Keratinocyte (primary cell): ENCODE data around the gene VPS50. TPM values are rescaled to one million over a fixed set of nuclear protein-coding genes. Genes with fewer than 3 reads are reported as not detected.
"Not testable (repeated sequence)": the region's sequence is repeated elsewhere in the genome, so short reads cannot be mapped to it uniquely, and the experiment has no call there.

ENCODE experiments used
- DNase-seq: peaks from one replicate; pipeline ENCODE4 v3.0.0-alpha.2; 2011; ENCODE audit warnings: low read depth, missing footprints, low spot score
- FAIRE-seq: peaks from 2 replicates; lab custom pipeline; 2011; peaks lifted over from hg19 to GRCh38; lab: Jason Lieb, UNC
- H2AFZ ChIP-seq: 2 replicates; pipeline ENCODE4 v1.6.0; 2012; ENCODE audit warnings: low read length, control low read depth, inconsistent platforms; ENCODE audit not compliant: control insufficient read depth
- H3K27ac ChIP-seq: 2 replicates; pipeline ENCODE4 v1.5.1; 2011; ENCODE audit warnings: low read length; ENCODE audit not compliant: control insufficient read depth, insufficient read depth
- H3K27me3 ChIP-seq: 3 replicates; pipeline ENCODE4 v1.6.0; 2011; ENCODE audit warnings: low read length; ENCODE audit not compliant: control insufficient read depth, insufficient read depth; ENCODE audit errors: extremely low read depth
- H3K36me3 ChIP-seq, 2 experiments: 2 replicates in 1 of 2; 3 replicates in 1 of 2; pipeline ENCODE4 v1.5.1; 2011; ENCODE audit warnings: low read length in 2 of 2, mild to moderate bottlenecking in 1 of 2; ENCODE audit not compliant: control insufficient read depth in 2 of 2, insufficient read depth in 2 of 2; ENCODE audit errors: extremely low read depth in 1 of 2
- H3K4me1 ChIP-seq: 3 replicates; pipeline ENCODE4 v1.5.1; 2011; ENCODE audit warnings: low read length; ENCODE audit not compliant: control insufficient read depth, insufficient read depth; ENCODE audit errors: extremely low read depth
- H3K4me2 ChIP-seq: 3 replicates; pipeline ENCODE4 v1.6.0; 2011; ENCODE audit warnings: low read depth, low read length; ENCODE audit not compliant: control insufficient read depth, insufficient read depth; ENCODE audit errors: extremely low read depth
- H3K4me3 ChIP-seq, 3 experiments: fragments of 200-600 bp in 1 of 3; sonication (generic) in 1 of 3; 2 replicates in 2 of 3; 3 replicates in 1 of 3; pipeline ENCODE4 v1.5.1; 2011 to 2016; ENCODE audit warnings: low read length in 3 of 3, mild to moderate bottlenecking in 3 of 3, control low read depth in 2 of 3, inconsistent platforms in 1 of 3, low read depth in 1 of 3, mixed read lengths in 1 of 3, mixed run types in 1 of 3, moderate library complexity in 1 of 3; ENCODE audit not compliant: control insufficient read depth in 2 of 3, insufficient read depth in 2 of 3; ENCODE audit errors: extremely low read depth in 1 of 3
- H3K79me2 ChIP-seq: 2 replicates; pipeline ENCODE4 v1.6.0; 2012; ENCODE audit warnings: low read length; ENCODE audit not compliant: control insufficient read depth, insufficient read depth
- H3K9ac ChIP-seq: 3 replicates; pipeline ENCODE4 v1.6.0; 2011; ENCODE audit warnings: low read length; ENCODE audit not compliant: control insufficient read depth, insufficient read depth; ENCODE audit errors: extremely low read depth
- H3K9me1 ChIP-seq: 3 replicates; pipeline ENCODE4 v1.6.0; 2011; ENCODE audit warnings: low read length; ENCODE audit not compliant: control insufficient read depth, insufficient read depth; ENCODE audit errors: extremely low read depth
- H3K9me3 ChIP-seq: 2 replicates; pipeline ENCODE4 v1.5.1; 2012; ENCODE audit warnings: low read depth, low read length; ENCODE audit not compliant: control insufficient read depth
- H4K20me1 ChIP-seq: 3 replicates; pipeline ENCODE4 v1.6.0; 2011; ENCODE audit warnings: low read length; ENCODE audit not compliant: control insufficient read depth, insufficient read depth; ENCODE audit errors: extremely low read depth
- CTCF ChIP-seq, 3 experiments: IDR thresholded peaks in 1 of 3; conservative IDR thresholded peaks in 1 of 3; optimal IDR thresholded peaks in 1 of 3; 2 replicates in 2 of 3; 3 replicates in 1 of 3; pipeline versions ENCODE3 to v1.5.1; 2011; ENCODE audit warnings: low read length in 3 of 3, mild to moderate bottlenecking in 3 of 3, moderate library complexity in 2 of 3, control low read depth in 1 of 3, inconsistent platforms in 1 of 3; ENCODE audit not compliant: insufficient read depth in 2 of 3; ENCODE audit errors: extremely low read depth in 1 of 3
- EZH2 ChIP-seq: IDR thresholded peaks from one replicate; pipeline ENCODE4 v1.6.1; 2012; ENCODE audit warnings: inconsistent platforms, mild to moderate bottlenecking, low read length, moderate library complexity
- dilution Hi-C: fragments of 300-500 bp; cut with MboI; formaldehyde crosslinking; loops from one replicate; pipeline ENCODE4 v1.7.0; 2020; ENCODE audit warnings: low sequenced_read_pairs; ENCODE audit not compliant: extremely low pct_ligation_motif_present
- polyA plus RNA-seq, 5 experiments: library from polyadenylated mRNA; depleted of rRNA in 3 of 5; stranded (reverse) in 3 of 5; stranded (forward) in 1 of 5; unstranded in 1 of 5; fragments of >200 nt; gene quantifications; 1 replicate in 1 of 5; 2 replicates in 3 of 5; 3 replicates in 1 of 5; pipeline versions ENCODE4 v1.2.1 to v1.2.3, GENCODE V29; 2011 to 2012; ENCODE audit warnings: missing spikeins in 2 of 5, low read depth in 1 of 5, low replicate concordance in 1 of 5

The VPS50 gene
- polyA plus RNA-seq, 1 donor (not counting 4 experiments of a cell fraction or from before 2014, with no cell fraction given) = 17.0 TPM

GRCh38 chr7:93316730-93317129, 84.6 kb downstream of the VPS50 start:
- no peak overlapping the region for H2AFZ ChIP-seq
- TF ChIP-seq EZH2 (no peak), CTCF (optimal IDR thresholded peaks at IDR 0.05 in 1 of 3, IDR thresholded peaks at IDR 0.05 in 1 of 3, conservative IDR thresholded peaks at IDR 0.05 in 1 of 3; ENCODE audit: extremely low read depth in 1 of 3, insufficient read depth in 2 of 3, low read length in 3 of 3) (no peak)
- no peak overlapping the region for H3K9ac ChIP-seq
- DNase-seq (no peak), FAIRE-seq (no peak)
- H4K20me1 ChIP-seq = no peaks in the 10 kb centered on the region
- peaks cover 3 to 5% of the 10 kb centered on the region in 2 experiments for H3K36me3 ChIP-seq
- H3K9me3 ChIP-seq = no peaks in the 10 kb centered on the region
- H3K9me1 ChIP-seq = no peaks in the 10 kb centered on the region
- H3K27me3 ChIP-seq = no peaks in the 10 kb centered on the region
- H3K27ac ChIP-seq = no peak overlapping the region
- H3K4me3 ChIP-seq = no peak overlapping the region
- H3K4me1 ChIP-seq = no peaks in the 10 kb centered on the region
- dilution Hi-C loops = no loop called here
- no peak overlapping the region for H3K4me2 ChIP-seq
- no peaks in the 10 kb centered on the region for H3K79me2 ChIP-seq

GRCh38 chr7:93320887-93321286, 88.7 kb downstream of the VPS50 start:
- Histone ChIP-seq H3K4me3 (no peak overlapping the region), H3K9me1 (no peaks in the 10 kb centered on the region), H3K4me2 (no peak overlapping the region), H4K20me1 (no peaks in the 10 kb centered on the region), H3K9ac (no peak overlapping the region), H3K36me3 (peaks cover 0 to 5% of the 10 kb centered on the region in 2 experiments), H3K9me3 (no peaks in the 10 kb centered on the region), H3K27me3 (no peaks in the 10 kb centered on the region), H3K79me2 (no peaks in the 10 kb centered on the region), H3K4me1 (no peaks in the 10 kb centered on the region), H3K27ac (no peak overlapping the region), H2AFZ (no peak overlapping the region)
- TF ChIP-seq EZH2 = no peak
- no peak for TF ChIP-seq CTCF (optimal IDR thresholded peaks at IDR 0.05 in 1 of 3, IDR thresholded peaks at IDR 0.05 in 1 of 3, conservative IDR thresholded peaks at IDR 0.05 in 1 of 3; ENCODE audit: extremely low read depth in 1 of 3, insufficient read depth in 2 of 3, low read length in 3 of 3)
- no peak for FAIRE-seq
- no peak for DNase-seq
- dilution Hi-C loops = no loop called here

- H3K4me2 ChIP-seq, H3K9me1 ChIP-seq, H3K36me3 ChIP-seq, FAIRE-seq, H4K20me1 ChIP-seq, H3K4me3 ChIP-seq, H3K79me2 ChIP-seq, H3K9me3 ChIP-seq, dilution Hi-C loops, DNase-seq, H3K27me3 ChIP-seq, H2AFZ ChIP-seq, H3K9ac ChIP-seq: not testable (repeated sequence)
- Histone ChIP-seq H3K27ac (peak overlapping the region; percentile 41), H3K4me1 (peaks cover 13% of the 10 kb centered on the region)
Observed at GRCh38 chr7:93326291-93326690, 94.1 kb downstream of the VPS50 start.
